GM19328 (cell line): ENCODE measurements around the gene TPX2.
"Not testable (repeated sequence)": the region's sequence is repeated elsewhere in the genome, so short reads cannot be mapped to it uniquely, and the experiment has no call there.

Experiments used
- ATAC-seq: cut with Tn5 transposase; IDR thresholded peaks from one replicate; pipeline ENCODE4 v1.9.1; 2021; ENCODE audit warnings: mild to moderate bottlenecking, moderate library complexity; ENCODE audit not compliant: unreplicated experiment

TPX2 gene

GRCh38 chr20:31809661-31810060, 70.6 kb downstream of the TPX2 start:
- no peak for ATAC-seq

- ATAC-seq: no peak
Measured at GRCh38 chr20:31811198-31811597, 72.1 kb downstream of the TPX2 start.

- ATAC-seq: no peak
Measured at GRCh38 chr20:31811796-31812728, 73.0 kb downstream of the TPX2 start.

- ATAC-seq: no peak
Measured at GRCh38 chr20:31813611-31814010, 74.5 kb downstream of the TPX2 start.

GRCh38 chr20:31814142-31814541, 75.1 kb downstream of the TPX2 start:
- ATAC-seq: not testable (repeated sequence)

GRCh38 chr20:31815408-31816188, 76.5 kb downstream of the TPX2 start:
- no peak for ATAC-seq

GRCh38 chr20:31816221-31816620, 77.1 kb downstream of the TPX2 start:
- ATAC-seq: no peak

GRCh38 chr20:31817461-31817860, 78.4 kb downstream of the TPX2 start:
- no peak for ATAC-seq

- no peak for ATAC-seq
Measured at GRCh38 chr20:31818376-31818908, 79.4 kb downstream of the TPX2 start.

- no peak for ATAC-seq
Measured at GRCh38 chr20:31819083-31819784, 80.1 kb downstream of the TPX2 start, which contains the start of gene MYLK2. Gene MYLK2 (plus strand): TSS chr20:31819356. CDS start chr20:31819581, 225 bp downstream.

GRCh38 chr20:31820228-31820627, 81.1 kb downstream of the TPX2 start:
- no peak for ATAC-seq

- no peak for ATAC-seq
Measured at GRCh38 chr20:31821427-31821826, 82.3 kb downstream of the TPX2 start.

GRCh38 chr20:31822421-31823330, 83.6 kb downstream of the TPX2 start:
- ATAC-seq: no peak

GRCh38 chr20:31823360-31824124, 84.5 kb downstream of the TPX2 start:
- ATAC-seq: no peak

- no peak for ATAC-seq
Measured at GRCh38 chr20:31824125-31824485, 85.0 kb downstream of the TPX2 start.

- no peak for ATAC-seq
Measured at GRCh38 chr20:31824554-31825313, 85.6 kb downstream of the TPX2 start.

GRCh38 chr20:31826074-31826473, 87.0 kb downstream of the TPX2 start:
- no peak for ATAC-seq

- ATAC-seq: no peak
Measured at GRCh38 chr20:31827059-31827458, 88.0 kb downstream of the TPX2 start.
